Measurements from ENCODE around the gene MAFB.

DNA sequence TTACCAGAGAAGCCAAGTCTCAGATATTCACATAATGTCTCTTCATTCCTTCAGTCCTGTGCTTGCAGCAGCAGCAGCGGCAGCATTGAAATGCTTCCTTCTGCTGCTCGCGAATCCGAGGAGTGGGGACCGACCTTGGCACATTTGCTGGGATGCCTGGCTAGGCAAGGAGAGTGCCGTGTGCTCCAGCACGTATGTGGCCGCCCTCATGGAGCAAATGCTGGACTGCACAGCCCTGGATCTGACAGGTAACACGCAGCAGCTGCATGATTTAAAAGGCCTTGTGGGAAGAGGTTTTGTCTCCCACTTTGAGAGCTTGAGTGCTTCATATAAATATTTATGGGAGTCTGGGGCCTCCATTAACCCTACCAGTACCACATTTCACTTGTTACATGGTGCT, 9.9 kb downstream of the MAFB start:
- no peak for TF ChIP-seq CTCF (IDR thresholded peaks at IDR 0.05)
- no peak for TF ChIP-seq ZFX (IDR thresholded peaks at IDR 0.05; ENCODE audit: borderline replicate concordance)
